GM19351 (cell line): Measurements from ENCODE around the gene RAI2.

Experiments used
- ATAC-seq: cut with Tn5 transposase; IDR thresholded peaks from one replicate; pipeline ENCODE4 v1.9.1; 2021; ENCODE audit warnings: mild to moderate bottlenecking, moderate library complexity; ENCODE audit not compliant: unreplicated experiment

Gene RAI2

GRCh38 chrX:17829566-17829965 lies 31.5 kb downstream of the RAI2 start:
- ATAC-seq, result no peak

- ATAC-seq, result no peak
Observed at GRCh38 chrX:17828171-17828570, 32.9 kb downstream of the RAI2 start.

- no peak for ATAC-seq
Observed at GRCh38 chrX:17826609-17827496, 34.2 kb downstream of the RAI2 start.

- no peak for ATAC-seq
Observed at GRCh38 chrX:17824980-17825379, 36.1 kb downstream of the RAI2 start.

- no peak for ATAC-seq
Observed at GRCh38 chrX:17822351-17822750, 38.7 kb downstream of the RAI2 start.

GRCh38 chrX:17820100-17820499 lies 41.0 kb downstream of the RAI2 start:
- ATAC-seq, result no peak

GRCh38 chrX:17818726-17819125 lies 42.4 kb downstream of the RAI2 start:
- no peak for ATAC-seq

GRCh38 chrX:17817251-17817650 lies 43.8 kb downstream of the RAI2 start:
- no peak for ATAC-seq

GRCh38 chrX:17814557-17814956 lies 46.5 kb downstream of the RAI2 start:
- ATAC-seq, result no peak

GRCh38 chrX:17814059-17814458 lies 47.0 kb downstream of the RAI2 start:
- ATAC-seq, result no peak

- no peak for ATAC-seq
Observed at GRCh38 chrX:17813277-17813676, 47.8 kb downstream of the RAI2 start.

GRCh38 chrX:17812763-17813162 lies 48.3 kb downstream of the RAI2 start:
- ATAC-seq, result no peak

- no peak for ATAC-seq
Observed at GRCh38 chrX:17809984-17810383, 51.1 kb downstream of the RAI2 start.

GRCh38 chrX:17809273-17809672 lies 51.8 kb downstream of the RAI2 start:
- no peak for ATAC-seq

- no peak for ATAC-seq
Observed at GRCh38 chrX:17805120-17805519, 56.0 kb downstream of the RAI2 start.

- ATAC-seq, result no peak
Observed at GRCh38 chrX:17803449-17803848, 57.6 kb downstream of the RAI2 start.

- no peak for ATAC-seq
Observed at GRCh38 chrX:17802756-17803155, 58.3 kb downstream of the RAI2 start.

- ATAC-seq, result no peak
Observed at GRCh38 chrX:17801431-17801830, 59.7 kb downstream of the RAI2 start.

GRCh38 chrX:17798921-17799320 lies 62.2 kb downstream of the RAI2 start:
- ATAC-seq, result no peak

GRCh38 chrX:17792826-17793225 lies 68.3 kb downstream of the RAI2 start:
- ATAC-seq, result no peak

- no peak for ATAC-seq
Observed at GRCh38 chrX:17788956-17789562, 72.0 kb downstream of the RAI2 start.

GRCh38 chrX:17788439-17788838 lies 72.7 kb downstream of the RAI2 start:
- no peak for ATAC-seq
